Activated CD4-positive, CD25-positive, alpha-beta regulatory T cell (primary cell): ENCODE results near the gene PCGF1.
"Not testable (repeated sequence)": the region's sequence is repeated elsewhere in the genome, so short reads cannot be mapped to it uniquely, and the experiment has no call there.

Experiments
- DNase-seq, 4 experiments: peaks; one replicate each; lab custom pipeline; 2025; lab: John Stamatoyannopoulos, UW

The PCGF1 gene

DNA sequence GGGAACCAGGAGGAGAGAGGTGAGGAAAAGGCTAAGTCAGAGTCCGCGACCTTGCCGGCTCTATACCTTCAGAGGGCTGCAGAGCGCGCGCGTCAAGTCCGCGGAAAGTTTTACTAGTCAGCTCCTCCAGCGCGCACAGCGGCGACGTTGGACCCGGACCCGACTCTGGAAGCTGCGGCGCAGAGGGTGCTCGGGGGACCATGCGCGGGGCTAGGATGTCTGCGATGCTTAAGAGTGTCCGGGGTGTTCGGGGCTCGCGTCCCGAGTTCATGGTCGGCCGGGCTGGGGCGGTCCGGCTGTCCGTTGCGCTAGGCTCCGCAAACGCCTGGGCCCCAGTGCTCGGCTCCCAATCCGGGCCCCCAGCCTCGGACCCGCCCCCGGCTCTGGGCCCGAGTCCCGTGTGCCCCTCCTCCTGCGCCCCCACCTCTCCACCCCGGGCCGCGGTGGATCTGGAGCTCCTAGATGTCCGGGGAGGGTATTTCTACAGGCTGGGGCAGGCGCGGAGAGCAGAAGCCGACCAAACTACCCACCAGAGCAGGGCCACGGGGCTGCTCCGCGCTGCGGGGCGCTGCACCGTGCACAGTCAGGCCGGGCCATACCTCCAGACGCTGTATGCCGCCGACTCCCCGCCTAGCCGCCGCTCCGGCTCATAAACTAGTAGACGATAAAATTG, 8.1 kb downstream of the PCGF1 start, which contains the start of gene LBX2:
Gene LBX2 (minus strand): TSS at position 337 of the 673 bp plus-strand sequence. CDS start 66 bp downstream, at position 271.
- no peak for DNase-seq

DNA sequence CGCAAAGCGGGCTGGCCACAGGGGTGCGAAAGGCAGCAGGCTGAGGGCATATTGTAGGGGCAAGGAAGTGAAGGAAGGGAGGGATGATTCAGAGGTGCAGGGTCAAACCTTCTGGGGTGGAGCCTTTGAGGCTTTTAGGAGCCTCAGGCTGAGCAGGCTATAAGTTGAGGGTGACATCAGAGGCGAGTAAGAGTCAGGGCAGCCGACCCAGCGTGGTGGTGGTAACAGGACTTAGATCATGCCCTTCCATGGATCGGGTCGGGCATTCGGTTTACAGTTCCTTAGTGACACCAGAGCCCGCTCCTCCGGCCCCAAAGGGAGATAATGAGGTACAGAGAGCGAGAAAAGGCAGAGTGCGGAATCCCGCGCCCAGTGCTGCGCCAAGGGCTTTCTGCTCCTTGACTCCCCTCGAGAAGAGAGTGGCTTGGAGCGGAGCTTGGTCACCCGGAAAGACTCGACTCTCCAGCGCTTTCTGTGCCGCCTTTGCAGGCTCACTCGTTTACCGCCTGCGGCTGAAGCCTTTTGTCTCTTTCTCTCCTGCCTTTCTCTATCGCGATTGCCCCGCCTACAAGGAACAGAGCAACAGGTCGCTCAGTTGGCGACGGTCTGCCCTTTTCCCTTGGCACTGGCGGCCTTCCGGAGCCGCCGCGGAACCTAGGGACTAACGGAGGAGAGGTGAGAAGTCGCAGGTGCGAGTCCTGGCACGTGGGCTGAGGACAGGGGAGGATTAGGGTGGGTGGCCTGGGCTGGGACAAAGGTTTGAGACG, 8.8 kb downstream of the PCGF1 start:
- no peak for DNase-seq

DNA sequence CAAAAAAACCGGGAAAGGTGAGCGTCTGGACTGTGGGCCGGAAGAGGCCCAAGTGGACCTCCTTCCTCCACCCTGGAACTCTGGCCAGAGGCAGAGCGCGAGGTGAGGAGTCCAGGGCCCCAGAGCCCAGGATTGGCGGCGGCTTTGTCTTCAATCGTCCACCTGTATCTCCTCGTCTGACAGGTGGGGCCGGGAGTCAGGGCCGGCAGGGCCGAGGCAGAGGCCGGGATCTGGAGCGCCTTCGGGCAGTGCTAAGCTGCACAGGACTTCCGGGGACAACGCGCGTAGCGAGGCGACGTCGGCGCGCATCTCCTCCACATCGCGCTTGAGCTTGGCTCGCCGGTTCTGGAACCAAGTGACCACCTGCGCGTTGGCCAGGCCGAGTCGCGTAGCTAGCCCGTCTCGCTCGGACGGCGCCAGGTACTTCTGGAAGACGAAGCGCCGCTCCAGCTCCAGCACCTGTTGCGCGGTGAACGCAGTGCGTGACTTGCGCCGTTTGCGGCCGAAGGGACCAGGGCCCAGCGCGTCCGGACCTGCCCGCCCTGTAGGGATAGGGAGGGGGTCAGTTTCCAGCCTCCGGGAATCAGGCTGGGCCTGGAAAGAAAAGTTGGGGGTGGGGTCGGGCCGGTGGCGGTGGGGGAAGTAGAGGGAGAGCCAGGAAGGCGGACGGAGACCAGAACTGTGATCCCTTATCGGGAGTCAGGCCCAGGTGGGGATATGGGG, 9.6 kb downstream of the PCGF1 start:
- no peak for DNase-seq

DNA sequence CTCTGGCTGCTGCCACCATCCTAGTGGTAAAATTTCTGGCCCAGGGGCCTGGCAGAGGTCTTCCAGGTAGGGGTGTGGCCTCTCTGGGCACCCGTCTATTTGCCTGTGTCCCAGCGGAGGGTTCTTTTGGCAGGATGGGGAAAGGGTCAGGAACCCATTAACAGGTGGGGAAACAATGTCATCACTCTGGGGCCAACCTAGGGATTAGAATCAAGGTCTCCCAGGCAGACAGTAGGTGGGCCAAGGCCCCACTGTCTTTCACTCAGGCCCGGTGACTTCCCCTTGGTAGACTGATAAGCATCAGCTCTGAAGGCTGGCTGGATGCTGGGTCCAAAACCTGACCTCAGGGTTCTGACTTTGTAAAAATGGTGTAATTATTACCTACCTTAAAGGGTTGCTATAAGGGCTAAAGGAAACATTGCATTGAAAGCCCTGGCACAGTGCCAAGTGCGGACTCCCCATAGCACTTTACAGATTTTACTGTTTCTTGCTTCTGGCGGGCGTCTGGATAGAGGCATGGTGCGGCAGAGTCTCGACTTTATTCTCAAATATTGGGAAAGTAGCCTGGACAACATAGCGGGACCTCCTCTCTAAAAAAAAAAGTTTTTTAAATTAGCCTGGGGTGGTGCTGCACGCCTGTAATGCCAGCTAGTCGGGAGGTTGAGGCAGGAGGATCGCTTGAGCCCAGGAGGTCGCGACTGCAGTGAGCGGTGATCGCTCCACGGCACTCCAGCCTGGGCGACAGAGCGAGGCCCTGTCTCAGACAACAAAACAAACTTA, 10.3 kb downstream of the PCGF1 start:
- DNase-seq: no peak

DNA sequence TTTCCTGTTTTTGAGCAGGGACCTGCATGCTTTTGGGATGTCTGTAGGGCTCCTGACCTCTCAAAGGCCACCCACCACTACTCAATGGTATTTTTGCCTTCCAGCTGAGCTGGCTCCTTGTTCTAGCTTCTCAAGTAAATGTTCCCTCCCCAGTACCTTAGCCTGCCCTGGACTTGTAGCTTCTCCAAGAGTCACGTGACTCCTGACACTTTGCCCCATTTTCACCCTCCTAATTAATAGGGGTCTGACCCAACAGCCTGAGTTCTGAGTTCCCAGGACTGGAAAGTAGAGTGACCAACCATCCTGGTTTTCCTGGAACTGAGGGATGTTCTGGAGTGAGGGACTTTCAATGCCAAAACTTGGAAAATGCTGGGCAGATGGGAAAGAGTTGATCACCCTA, 12.1 kb downstream of the PCGF1 start:
- DNase-seq: no peak

DNA sequence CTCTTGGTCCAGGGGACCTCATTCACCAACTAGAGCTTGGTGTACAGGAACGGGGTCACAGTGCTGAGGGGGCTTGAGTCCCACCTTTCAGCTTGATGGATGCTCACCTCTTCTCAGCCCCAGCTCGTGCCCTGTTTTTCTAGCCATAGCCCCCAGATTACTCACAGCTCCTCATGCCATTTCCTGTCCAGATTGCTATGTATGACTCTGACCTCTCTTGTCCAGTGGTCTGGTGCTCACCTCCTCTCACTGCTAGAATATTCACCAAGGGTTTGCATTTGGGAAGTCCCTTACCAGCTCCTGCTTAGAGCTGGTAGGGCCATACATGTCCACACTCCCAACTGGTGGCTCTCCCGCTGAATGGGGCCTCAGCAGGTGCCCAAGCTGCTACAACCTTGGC, 13.9 kb downstream of the PCGF1 start:
- no peak for DNase-seq

DNA sequence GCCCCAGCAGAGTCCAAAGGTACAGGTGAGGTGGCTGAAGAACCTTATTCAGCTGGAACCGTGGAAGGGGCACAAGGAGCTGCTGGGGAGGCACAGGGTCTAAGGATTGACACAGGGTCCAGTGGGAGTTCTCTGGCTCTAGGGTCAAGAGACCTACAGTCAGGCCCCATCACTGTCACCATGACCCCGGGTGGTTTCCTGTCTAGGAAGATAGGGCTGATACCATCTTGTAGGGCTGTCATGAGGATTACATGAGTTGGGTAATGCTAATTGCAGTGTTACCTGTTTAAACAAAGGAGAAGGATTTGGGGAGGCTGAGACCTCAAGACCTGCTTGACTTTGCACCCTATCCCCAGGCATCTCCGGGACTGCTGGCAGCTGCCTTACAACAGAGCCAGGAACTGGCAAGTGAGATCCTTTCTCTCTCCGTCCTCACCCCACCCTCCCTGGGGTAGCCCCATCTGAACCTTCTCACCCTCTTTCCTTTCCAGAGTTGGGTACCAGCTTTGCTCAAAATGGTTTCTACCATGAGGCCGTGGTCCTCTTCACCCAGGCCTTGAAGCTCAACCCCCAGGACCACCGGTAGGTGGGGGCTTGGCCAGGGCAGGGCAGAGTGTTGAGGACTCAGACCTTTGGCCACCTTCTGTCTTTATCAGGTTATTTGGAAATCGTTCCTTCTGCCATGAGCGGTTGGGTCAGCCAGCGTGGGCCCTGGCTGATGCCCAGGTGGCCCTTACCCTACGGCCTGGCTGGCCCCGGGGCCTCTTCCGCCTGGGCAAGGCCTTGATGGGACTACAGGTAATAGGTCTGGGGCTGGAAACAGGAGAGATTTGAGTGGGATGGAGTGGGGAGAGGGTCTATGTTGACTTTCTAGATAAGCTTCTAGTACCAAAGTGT, 15.6 kb downstream of the PCGF1 start:
- no peak for DNase-seq

DNA sequence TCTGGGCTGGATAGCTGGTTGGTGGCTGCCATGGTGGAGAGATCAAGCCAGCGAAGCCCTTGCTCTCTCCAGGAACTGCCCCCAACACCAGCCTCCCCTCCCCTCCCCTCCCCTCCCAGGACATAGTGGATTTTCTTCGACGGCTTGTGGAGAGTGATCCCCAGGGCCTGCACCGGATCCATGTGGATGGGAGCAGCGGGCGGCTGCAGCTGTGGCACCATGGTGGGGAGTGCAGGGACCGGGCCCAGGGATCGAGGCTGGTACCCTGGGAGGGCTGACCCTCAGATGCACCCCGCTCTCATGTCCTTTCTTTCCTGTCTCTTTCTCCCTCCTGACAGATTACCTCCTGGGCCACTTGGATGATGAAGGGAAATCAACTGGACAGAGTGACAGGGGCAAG, 17.6 kb downstream of the PCGF1 start:
- DNase-seq: no peak

DNA sequence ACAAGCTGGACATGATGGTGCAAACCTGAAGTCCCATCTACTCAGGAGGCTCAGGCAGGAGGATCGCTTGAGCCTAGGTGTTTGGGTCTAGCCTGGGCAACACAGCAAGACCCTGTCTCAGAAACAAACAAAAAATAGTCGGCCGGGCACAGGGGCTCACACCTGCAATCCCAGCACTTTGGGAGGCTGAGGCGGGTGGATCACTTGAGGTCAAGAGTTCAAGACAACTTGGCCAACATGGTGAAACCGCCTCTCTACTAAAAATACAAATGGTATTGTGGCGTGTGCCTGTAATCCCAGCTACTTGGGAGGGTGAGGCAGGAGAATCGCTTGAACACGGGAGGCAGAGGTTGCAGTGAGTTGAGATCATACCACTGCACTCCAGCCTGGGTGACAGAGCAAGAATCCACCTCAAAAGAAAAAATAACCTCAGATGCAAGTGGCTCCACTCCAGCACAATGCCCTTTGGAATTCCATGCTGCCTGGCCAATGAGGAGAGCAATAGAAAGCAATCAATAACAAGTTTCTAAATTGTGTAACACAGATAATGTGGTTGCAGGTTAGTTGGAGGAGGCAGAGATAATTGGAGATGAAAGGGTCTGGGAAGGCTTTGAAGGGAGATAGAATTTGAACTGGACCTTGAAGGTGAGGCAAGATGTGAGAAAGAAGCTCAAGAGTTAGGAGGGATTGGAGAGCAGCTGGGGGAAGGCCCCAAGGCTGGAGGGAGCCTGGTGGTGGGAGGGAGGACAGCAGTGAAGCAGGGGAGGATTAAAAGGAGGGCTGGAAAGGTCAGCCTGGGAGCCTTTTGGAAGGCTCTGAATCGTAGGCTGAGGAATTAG, 18.6 kb downstream of the PCGF1 start:
- no peak for DNase-seq

DNA sequence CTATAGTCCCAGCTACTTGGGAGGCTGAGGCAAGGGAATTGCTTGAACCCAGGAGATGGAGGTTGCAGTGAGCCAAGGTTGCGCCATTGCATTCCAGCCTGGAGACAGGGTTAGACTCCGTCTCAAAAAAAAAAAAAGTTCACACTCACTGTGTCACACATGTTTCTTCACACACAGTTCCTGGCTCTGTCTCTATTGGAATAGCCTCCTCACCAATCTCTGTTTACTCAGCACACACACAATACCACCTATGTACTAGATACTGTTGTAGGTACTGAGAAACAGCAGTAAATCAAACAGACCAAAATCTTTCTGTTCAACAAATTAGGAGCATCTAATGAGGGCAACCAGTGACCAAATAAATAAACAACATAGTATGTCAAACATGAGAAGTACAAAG, 21.4 kb downstream of the PCGF1 start:
- DNase-seq: no peak

DNA sequence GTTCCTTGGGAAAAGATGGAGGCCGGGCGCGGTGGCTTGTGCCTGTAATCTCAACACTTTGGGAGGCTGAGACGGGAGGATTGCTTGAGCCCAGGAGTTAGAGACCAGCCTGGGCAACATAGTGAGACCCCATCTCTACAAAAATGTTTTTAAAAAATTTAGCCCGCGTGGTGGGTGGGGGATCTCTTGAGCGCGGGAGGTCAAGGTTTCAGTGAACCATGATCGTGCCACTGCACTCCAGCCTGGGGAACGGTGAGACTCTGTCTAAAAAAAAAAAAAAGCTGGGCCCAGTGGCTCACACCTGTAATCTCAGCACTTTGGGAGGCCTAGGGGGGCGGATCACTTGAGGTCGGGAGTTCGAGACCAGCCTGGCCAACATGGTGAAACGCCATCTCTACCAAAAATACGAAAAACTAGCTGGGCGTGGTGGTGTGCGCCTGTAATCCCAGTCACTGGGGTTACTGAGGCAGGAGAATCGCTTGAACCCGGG, 23.8 kb downstream of the PCGF1 start:
- DNase-seq: not testable (repeated sequence)

DNA sequence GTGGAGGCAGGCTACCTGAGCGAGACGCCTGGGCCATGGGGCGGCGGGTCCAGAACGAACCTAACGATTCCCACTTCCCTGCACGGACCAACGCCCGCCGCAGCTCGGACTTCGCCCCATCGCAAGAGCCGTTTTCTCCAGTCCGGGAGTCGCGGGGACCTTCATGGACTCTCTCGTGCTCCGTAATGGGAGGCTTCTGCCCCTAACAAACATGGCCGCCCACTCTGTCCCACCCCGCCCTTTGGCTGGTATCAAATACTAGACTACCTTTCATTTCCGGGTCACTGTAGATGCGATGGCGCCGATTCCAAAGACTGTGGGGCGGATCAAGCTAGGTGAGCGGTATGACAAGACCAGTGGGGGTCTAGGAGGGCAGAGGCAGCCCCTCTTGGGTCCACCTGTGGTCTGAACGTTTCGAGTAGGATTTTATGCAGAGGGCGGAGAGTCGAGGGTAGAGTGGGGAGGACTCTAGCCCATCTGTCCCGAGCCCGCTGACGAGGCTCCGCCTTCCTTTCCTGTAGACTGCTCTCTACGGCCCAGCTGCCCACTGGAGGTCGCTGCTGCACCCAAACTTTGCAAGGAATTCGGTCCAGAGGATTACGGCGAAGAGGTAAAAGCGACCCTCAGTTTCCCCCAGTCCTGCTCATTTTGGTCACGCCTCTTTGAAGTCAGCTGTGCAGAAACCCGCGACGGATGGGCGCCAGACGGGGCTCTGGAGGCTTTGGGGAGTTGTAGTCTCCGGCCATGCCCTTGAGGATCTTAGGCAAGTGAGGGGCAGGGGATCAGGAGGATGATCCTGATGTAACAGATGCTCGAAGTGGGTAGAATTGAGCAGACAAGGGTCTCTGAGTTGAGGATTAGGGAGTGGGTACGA, 24.5 kb downstream of the PCGF1 start, which contains the start of the genes CCDC142 and TTC31:
Gene CCDC142 (minus strand): TSS at position 198 of the 874 bp plus-strand sequence. CDS start 161 bp downstream, at position 37.
Gene TTC31 (plus strand): TSS at position 281 of the 874 bp plus-strand sequence. CDS start 15 bp downstream, at position 296.
- DNase-seq: peak; percentile 83 to 87 (median 85)

DNA sequence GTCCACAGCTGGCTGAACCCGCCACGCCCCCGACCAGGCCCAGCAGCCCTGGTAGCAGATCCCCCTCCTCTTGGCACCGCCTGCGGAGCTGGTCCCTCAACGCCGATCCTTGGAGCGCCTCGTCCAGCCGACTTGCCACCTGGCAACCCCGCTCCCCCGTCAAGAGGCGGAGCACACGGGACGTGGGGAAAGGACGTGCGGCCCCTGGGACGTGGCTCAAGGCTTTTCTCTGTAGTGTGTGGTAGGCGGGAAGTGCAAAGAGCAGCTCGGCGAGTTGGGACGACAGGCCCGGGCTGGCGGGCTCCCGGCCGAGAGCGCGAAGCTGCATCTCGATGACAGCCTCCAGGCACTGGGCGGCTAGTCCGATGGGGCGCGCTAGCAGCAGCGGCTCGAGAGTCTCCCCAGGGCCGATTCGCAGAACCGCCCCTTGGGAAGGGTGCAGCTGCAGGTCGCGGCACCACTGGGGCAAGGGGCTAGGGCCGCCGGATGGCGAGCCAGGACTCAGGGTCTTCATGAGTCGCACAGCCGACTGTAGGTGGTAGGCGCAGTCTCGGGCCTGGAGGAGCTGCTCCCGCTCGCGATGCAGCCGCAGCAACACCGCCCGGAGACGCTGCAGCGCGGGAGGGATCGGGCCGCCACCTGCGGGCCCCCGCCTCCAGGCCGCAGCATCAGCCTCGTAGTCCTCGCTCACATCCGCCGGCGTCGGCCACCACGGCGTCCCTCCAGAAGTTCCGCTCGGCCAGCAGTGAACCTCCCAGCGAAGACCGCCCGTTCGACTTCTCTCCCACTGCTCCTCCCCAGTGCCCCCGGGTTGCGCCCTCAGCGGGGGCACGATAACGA, 25.3 kb downstream of the PCGF1 start:
- DNase-seq: peak in 3 of 4 experiments; percentile 39 to 52 (median 43)

DNA sequence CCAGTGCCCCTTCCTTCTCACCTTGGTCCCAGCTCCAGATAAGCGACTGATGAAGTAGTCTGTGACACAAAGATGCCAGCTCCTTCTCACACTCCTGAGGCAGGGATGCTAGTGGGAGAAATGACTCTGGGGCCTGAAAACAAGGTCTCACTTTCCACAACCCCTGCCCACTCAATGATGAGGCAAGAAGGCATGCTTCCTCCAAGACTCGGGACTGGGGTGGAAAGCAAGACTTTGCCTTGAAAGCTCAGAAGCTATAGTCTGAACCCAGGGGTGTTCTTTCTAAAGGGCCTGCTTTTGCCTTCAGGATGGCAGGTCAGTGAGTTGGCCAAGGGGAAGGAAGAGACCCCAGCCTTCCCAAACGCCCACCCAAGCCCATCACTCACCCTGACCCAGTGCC, 26.1 kb downstream of the PCGF1 start:
- no peak for DNase-seq

DNA sequence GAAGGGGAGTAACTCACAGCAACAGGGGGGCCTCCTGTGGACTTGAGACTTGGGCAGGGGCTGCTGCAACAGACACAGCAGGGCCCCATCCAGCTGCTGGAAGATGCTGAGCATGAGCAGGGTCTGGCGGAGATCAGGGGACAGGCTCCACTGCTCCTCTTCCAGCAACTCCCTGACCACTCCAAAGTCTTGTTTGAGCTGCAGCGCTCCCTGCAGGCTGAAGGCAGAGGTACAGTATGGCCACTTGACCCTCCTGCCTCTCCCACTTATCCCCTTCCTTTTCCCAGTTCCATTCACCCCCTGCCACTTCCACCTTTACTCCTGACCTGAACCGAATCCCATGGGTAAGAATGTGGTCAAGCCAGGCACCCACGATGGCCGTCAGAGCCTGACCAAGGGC, 32.6 kb downstream of the PCGF1 start:
- DNase-seq: no peak

DNA sequence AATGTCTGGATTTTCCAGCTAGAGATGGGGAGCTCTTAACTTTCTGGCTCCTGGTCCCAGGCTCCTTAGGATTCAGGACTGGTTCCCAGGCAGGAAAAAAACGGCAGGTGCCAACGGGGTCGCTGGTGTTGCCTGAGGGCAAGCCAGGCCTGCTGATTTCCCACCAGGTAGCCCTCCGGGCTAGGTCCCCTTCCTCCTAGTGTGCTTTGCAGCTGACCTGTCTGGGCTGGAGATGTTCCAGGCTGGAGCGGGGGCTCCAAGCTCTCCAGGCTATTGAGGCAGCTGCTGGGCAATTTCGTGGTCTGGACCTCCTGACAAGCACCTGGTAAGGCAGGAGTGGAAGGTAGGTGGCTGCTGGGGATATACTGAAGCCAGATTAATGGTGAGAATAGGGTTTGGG, 33.0 kb downstream of the PCGF1 start:
- DNase-seq: no peak

DNA sequence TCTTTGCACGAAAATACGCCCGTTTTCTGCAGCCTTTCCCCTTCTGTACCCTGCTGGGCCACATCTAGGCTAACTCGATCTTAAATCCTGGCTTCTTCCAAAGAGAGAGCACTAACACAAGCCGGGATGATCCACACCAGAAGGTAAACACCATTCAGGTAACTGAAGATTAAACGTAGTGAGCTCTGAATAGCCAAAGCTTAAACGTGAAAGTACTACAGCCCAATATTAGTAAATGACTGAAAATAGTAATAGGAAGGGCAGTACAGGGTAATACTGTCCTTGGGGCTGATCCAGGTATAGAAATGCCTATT, 34.6 kb downstream of the PCGF1 start:
- DNase-seq: no peak
